H1 (cell line): ENCODE data around the gene IL18R1. TPM values are rescaled to one million over a fixed set of nuclear protein-coding genes. Genes with fewer than 3 reads are reported as not detected.

Source experiments
- CHD7 ChIP-seq: fragments of 300-600 bp; sonication (generic); IDR thresholded peaks from 2 replicates; pipeline ENCODE4 v1.7.1; 2012; ENCODE audit warnings: low read length, moderate library complexity, mild to moderate bottlenecking, inconsistent platforms; ENCODE audit not compliant: insufficient replicate concordance
- CTBP2 ChIP-seq: IDR thresholded peaks from 2 replicates; pipeline ENCODE4 v1.7.0; 2011; ENCODE audit warnings: borderline replicate concordance, mild to moderate bottlenecking, moderate library complexity, mixed read lengths, low read length; ENCODE audit not compliant: insufficient read depth, insufficient read length
- EZH2 ChIP-seq: fragments of 200-600 bp; sonication (generic); IDR thresholded peaks from 2 replicates; pipeline ENCODE4 v1.7.1; 2012; ENCODE audit warnings: low read depth, mild to moderate bottlenecking, moderate library complexity, low read length, inconsistent platforms; ENCODE audit not compliant: severe bottlenecking
- KDM4A ChIP-seq: IDR thresholded peaks from one replicate; pipeline ENCODE4 v1.7.1; 2012; ENCODE audit warnings: low read depth, mild to moderate bottlenecking, moderate library complexity, low read length, inconsistent platforms; ENCODE audit not compliant: severe bottlenecking
- MAFK ChIP-seq: IDR thresholded peaks from 2 replicates; pipeline ENCODE4 v1.6.1; 2012; ENCODE audit warnings: low read depth, mild to moderate bottlenecking, improper control_type of control experiment, low read length
- PHF8 ChIP-seq: fragments of 200-600 bp; sonication (generic); conservative IDR thresholded peaks from 2 replicates; pipeline ENCODE4 v1.7.1; 2012; ENCODE audit warnings: low read depth, mild to moderate bottlenecking, inconsistent platforms, low read length, moderate library complexity
- POLR2A ChIP-seq, 2 experiments: IDR thresholded peaks; 1 replicate in 1 of 2; 2 replicates in 1 of 2; pipeline ENCODE4 v1.6.1; 2011; ENCODE audit warnings: low read depth in 2 of 2, low read length in 2 of 2, mild to moderate bottlenecking in 2 of 2; ENCODE audit errors: control extremely low read depth in 1 of 2
- RFX5 ChIP-seq: IDR thresholded peaks from 2 replicates; pipeline ENCODE4 v1.6.1; 2011; ENCODE audit warnings: low read depth, low read length, improper control_type of control experiment, borderline replicate concordance
- TAF1 ChIP-seq: IDR thresholded peaks from 2 replicates; pipeline ENCODE4 v1.6.1; 2011; ENCODE audit warnings: mild to moderate bottlenecking, low read depth, low read length
- TCF12 ChIP-seq: IDR thresholded peaks from 2 replicates; pipeline ENCODE4 v1.6.1; 2011; ENCODE audit warnings: low read depth, mild to moderate bottlenecking, low read length
- polyA plus RNA-seq, 7 experiments: library from polyadenylated mRNA; depleted of rRNA in 3 of 7; stranded (reverse) in 5 of 7; unstranded in 2 of 7; fragments of >200 nt in 5 of 7; fragments of 200-250 nt in 2 of 7; gene quantifications; 1 replicate in 5 of 7; 2 replicates in 1 of 7; 4 replicates in 1 of 7; pipeline versions ENCODE4 v1.2.1 to v1.2.3, GENCODE V29; 2011 to 2013; ENCODE audit warnings: missing spikeins in 2 of 7, mixed read lengths in 2 of 7
- total RNA-seq: library from RNA; stranded (reverse); fragmentation: NEBNext Ultra II Directional; extraction: Animal tissue kit (Norgen Biotek cat#: 25700); gene quantifications from 2 replicates; pipeline ENCODE4 v1.2.1, GENCODE V29; 2021

The IL18R1 gene
- total and polyA plus RNA-seq, 2 of the 8 experiments (the other 6 are each of a cell fraction or from before 2014, with no cell fraction given) = 0.54 TPM; not detected in 1

- TF ChIP-seq CHD7 (no peak), EZH2 (peak; percentile 23), RFX5 (no peak), PHF8 (0 out of 2 replicates have a peak, but pooled peaks have one; percentile 37), TCF12 (no peak), TAF1 (0 out of 2 replicates have a peak, but pooled peaks have one; percentile 22), CTBP2 (peak; percentile 35), POLR2A (IDR thresholded peaks at IDR 0.05; ENCODE audit: control extremely low read depth in 1 of 2, low read depth in 2 of 2, low read length in 2 of 2) (no peak), KDM4A (peak; percentile 96), MAFK (no peak)
These were observed at the start of gene IL18R1 (continued) for GRCh38 chr2:102355526-102356380.
